ENCODE results near the gene TXN.

TXN gene

DNA sequence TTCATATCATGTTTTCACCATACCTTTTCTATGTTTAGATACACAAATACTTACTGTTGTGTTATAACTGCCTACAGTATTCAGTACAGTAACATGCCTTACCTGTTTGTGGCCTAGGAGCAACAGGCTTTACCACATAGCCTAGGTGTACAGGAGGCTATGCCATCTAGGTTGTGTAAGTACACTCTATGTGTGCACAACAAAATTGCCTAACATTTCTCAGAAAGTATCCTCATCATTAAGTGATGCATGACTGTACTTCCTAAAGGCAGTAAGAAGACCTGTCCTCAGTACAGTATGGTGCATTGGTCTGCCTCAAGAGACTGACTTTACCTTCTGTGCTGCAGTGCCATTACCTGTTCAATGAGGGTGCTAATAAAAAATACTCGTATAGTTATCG, 7.9 kb downstream of the TXN start:
- no peaks in the 10 kb centered on the region for H3K9me3 ChIP-seq (ENCODE audit: control insufficient read depth in 5 of 5, low read length in 5 of 5)
- peaks cover 0 to 5% (median 0%) of the 10 kb centered on the region in 5 donors for H3K4me1 ChIP-seq (ENCODE audit: control insufficient read depth in 5 of 5, insufficient read depth in 5 of 5, low read length in 5 of 5)
- no peak overlapping the region for H3K27ac ChIP-seq (ENCODE audit: low read depth, low read length)
- H3K36me3 ChIP-seq (ENCODE audit: control insufficient read depth in 5 of 5, insufficient read depth in 5 of 5, low read length in 5 of 5), result peaks cover 43 to 57% (median 48%) of the 10 kb centered on the region in 5 donors
- no peak overlapping the region for H3K4me3 ChIP-seq (ENCODE audit: low read depth in 1 of 5, low read length in 5 of 5)
- H3K9ac ChIP-seq (ENCODE audit: low read length in 5 of 5), result no peak overlapping the region
- H3K27me3 ChIP-seq (ENCODE audit: control insufficient read depth in 5 of 5, insufficient read depth in 4 of 5, low read length in 5 of 5), result no peaks in the 10 kb centered on the region

DNA sequence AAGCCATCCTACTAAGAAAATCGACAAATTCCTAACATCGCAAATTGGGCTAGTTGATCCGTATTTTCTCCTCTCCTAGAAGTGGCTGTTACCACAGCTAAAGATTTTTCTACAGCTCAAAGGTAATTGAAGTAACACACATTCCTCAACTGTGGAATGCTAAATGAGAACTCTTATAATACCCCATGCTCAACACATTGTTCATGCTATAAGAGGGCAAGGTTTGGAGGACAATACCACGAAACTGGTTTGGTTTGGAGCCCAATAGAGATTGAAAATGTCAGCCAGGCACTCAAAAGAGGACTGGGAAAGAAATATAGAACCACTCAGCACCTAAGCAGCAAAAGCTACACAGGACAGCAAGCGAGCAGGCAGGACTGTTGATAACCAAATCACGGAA, 10.1 kb downstream of the TXN start:
- H3K9me3 ChIP-seq (ENCODE audit: control insufficient read depth in 5 of 5, low read length in 5 of 5), result no peaks in the 10 kb centered on the region
- H3K4me1 ChIP-seq (ENCODE audit: control insufficient read depth in 5 of 5, insufficient read depth in 5 of 5, low read length in 5 of 5), result no peaks in the 10 kb centered on the region
- no peak overlapping the region for H3K4me3 ChIP-seq (ENCODE audit: low read depth in 1 of 5, low read length in 5 of 5)
- H3K9ac ChIP-seq (ENCODE audit: low read length in 5 of 5), result no peak overlapping the region
- no peaks in the 10 kb centered on the region for H3K27me3 ChIP-seq (ENCODE audit: control insufficient read depth in 5 of 5, insufficient read depth in 4 of 5, low read length in 5 of 5)
- no peak overlapping the region for H3K27ac ChIP-seq (ENCODE audit: low read depth, low read length)
- H3K36me3 ChIP-seq (ENCODE audit: control insufficient read depth in 5 of 5, insufficient read depth in 5 of 5, low read length in 5 of 5), result peaks cover 54 to 74% (median 58%) of the 10 kb centered on the region in 5 donors

GRCh38 chr9:110244616-110245015, 11.7 kb downstream of the TXN start:
- Histone ChIP-seq H3K9me3 (ENCODE audit: control insufficient read depth in 5 of 5, low read length in 5 of 5) (no peaks in the 10 kb centered on the region), H3K27ac (ENCODE audit: low read depth, low read length) (no peak overlapping the region), H3K4me3 (ENCODE audit: low read depth in 1 of 5, low read length in 5 of 5) (no peak overlapping the region), H3K4me1 (ENCODE audit: control insufficient read depth in 5 of 5, insufficient read depth in 5 of 5, low read length in 5 of 5) (no peaks in the 10 kb centered on the region), H3K36me3 (ENCODE audit: control insufficient read depth in 5 of 5, insufficient read depth in 5 of 5, low read length in 5 of 5) (peaks cover 46 to 63% (median 50%) of the 10 kb centered on the region in 5 donors), H3K9ac (ENCODE audit: low read length in 5 of 5) (no peak overlapping the region), H3K27me3 (ENCODE audit: control insufficient read depth in 5 of 5, insufficient read depth in 4 of 5, low read length in 5 of 5) (no peaks in the 10 kb centered on the region)

DNA sequence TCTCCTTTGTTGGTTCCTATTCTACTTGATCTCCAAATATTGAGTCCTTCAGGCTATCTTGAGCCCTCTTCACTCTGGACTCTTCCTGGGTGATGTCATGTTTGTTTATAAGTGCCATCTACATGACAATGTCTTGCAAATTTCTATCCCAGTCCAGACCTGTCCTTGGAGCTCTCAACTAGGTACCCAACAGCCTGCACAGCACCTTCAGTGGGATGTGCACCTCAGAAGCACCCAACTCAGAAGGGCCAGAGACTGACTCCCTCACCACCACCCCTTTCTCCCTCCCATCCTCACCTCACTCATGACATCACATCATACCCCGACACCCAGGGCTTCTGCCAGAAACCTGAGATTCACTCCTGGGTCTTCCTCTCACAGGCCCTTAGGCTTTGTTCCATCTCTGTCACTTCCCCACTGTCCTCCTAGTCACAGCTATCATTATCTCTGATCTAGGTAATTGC, 14.4 kb downstream of the TXN start:
- Histone ChIP-seq H3K27ac (ENCODE audit: low read depth, low read length) (no peak overlapping the region), H3K27me3 (ENCODE audit: control insufficient read depth in 5 of 5, insufficient read depth in 4 of 5, low read length in 5 of 5) (no peaks in the 10 kb centered on the region), H3K36me3 (ENCODE audit: control insufficient read depth in 5 of 5, insufficient read depth in 5 of 5, low read length in 5 of 5) (peaks cover 29 to 44% (median 32%) of the 10 kb centered on the region in 5 donors), H3K9me3 (ENCODE audit: control insufficient read depth in 5 of 5, low read length in 5 of 5) (no peaks in the 10 kb centered on the region), H3K9ac (ENCODE audit: low read length in 5 of 5) (no peak overlapping the region), H3K4me1 (ENCODE audit: control insufficient read depth in 5 of 5, insufficient read depth in 5 of 5, low read length in 5 of 5) (no peaks in the 10 kb centered on the region), H3K4me3 (ENCODE audit: low read depth in 1 of 5, low read length in 5 of 5) (no peak overlapping the region)

GRCh38 chr9:110241260-110241857, 14.9 kb downstream of the TXN start:
- H3K4me3 ChIP-seq (ENCODE audit: low read depth in 1 of 5, low read length in 5 of 5), result no peak overlapping the region
- H3K27ac ChIP-seq (ENCODE audit: low read depth, low read length), result no peak overlapping the region
- peaks cover 25 to 41% (median 27%) of the 10 kb centered on the region in 5 donors for H3K36me3 ChIP-seq (ENCODE audit: control insufficient read depth in 5 of 5, insufficient read depth in 5 of 5, low read length in 5 of 5)
- no peaks in the 10 kb centered on the region for H3K9me3 ChIP-seq (ENCODE audit: control insufficient read depth in 5 of 5, low read length in 5 of 5)
- no peaks in the 10 kb centered on the region for H3K27me3 ChIP-seq (ENCODE audit: control insufficient read depth in 5 of 5, insufficient read depth in 4 of 5, low read length in 5 of 5)
- no peak overlapping the region for H3K9ac ChIP-seq (ENCODE audit: low read length in 5 of 5)
- H3K4me1 ChIP-seq (ENCODE audit: control insufficient read depth in 5 of 5, insufficient read depth in 5 of 5, low read length in 5 of 5), result no peaks in the 10 kb centered on the region

DNA sequence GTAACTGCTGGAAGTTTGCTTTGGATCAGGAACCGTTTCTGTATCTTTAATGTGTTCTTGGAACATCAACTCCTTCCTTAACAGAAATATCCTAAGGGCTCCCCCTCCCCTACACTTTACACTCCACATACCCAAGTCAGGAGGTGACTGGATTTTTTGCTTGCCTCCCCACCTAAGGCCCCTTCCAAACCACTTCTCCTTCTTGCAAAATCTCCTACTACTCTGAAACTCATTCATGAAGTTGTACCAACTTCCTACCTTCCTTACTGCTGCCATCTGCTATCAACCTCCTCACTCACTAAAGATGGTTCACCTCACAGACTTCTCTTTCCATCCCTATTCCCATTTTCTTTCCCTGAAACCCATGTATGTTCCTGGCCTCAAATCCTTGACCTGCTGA, 16.1 kb downstream of the TXN start:
- Histone ChIP-seq H3K9ac (ENCODE audit: low read length in 5 of 5) (no peak overlapping the region), H3K4me3 (ENCODE audit: low read depth in 1 of 5, low read length in 5 of 5) (no peak overlapping the region), H3K36me3 (ENCODE audit: control insufficient read depth in 5 of 5, insufficient read depth in 5 of 5, low read length in 5 of 5) (peaks cover 21 to 34% (median 22%) of the 10 kb centered on the region in 5 donors), H3K4me1 (ENCODE audit: control insufficient read depth in 5 of 5, insufficient read depth in 5 of 5, low read length in 5 of 5) (no peaks in the 10 kb centered on the region), H3K27me3 (ENCODE audit: control insufficient read depth in 5 of 5, insufficient read depth in 4 of 5, low read length in 5 of 5) (no peaks in the 10 kb centered on the region), H3K27ac (ENCODE audit: low read depth, low read length) (no peak overlapping the region), H3K9me3 (ENCODE audit: control insufficient read depth in 5 of 5, low read length in 5 of 5) (peaks cover 0 to 3% (median 0%) of the 10 kb centered on the region in 5 donors)

GRCh38 chr9:110228321-110228720, 28.0 kb downstream of the TXN start:
- no peaks in the 10 kb centered on the region for H3K9me3 ChIP-seq (ENCODE audit: control insufficient read depth in 5 of 5, low read length in 5 of 5)
- no peak overlapping the region for H3K27ac ChIP-seq (ENCODE audit: low read depth, low read length)
- H3K27me3 ChIP-seq (ENCODE audit: control insufficient read depth in 5 of 5, insufficient read depth in 4 of 5, low read length in 5 of 5), result no peaks in the 10 kb centered on the region
- H3K36me3 ChIP-seq (ENCODE audit: control insufficient read depth in 5 of 5, insufficient read depth in 5 of 5, low read length in 5 of 5), result no peaks in the 10 kb centered on the region
- H3K4me1 ChIP-seq (ENCODE audit: control insufficient read depth in 5 of 5, insufficient read depth in 5 of 5, low read length in 5 of 5), result no peaks in the 10 kb centered on the region
- H3K4me3 ChIP-seq (ENCODE audit: low read depth in 1 of 5, low read length in 5 of 5), result no peak overlapping the region
- no peak overlapping the region for H3K9ac ChIP-seq (ENCODE audit: low read length in 5 of 5)

DNA sequence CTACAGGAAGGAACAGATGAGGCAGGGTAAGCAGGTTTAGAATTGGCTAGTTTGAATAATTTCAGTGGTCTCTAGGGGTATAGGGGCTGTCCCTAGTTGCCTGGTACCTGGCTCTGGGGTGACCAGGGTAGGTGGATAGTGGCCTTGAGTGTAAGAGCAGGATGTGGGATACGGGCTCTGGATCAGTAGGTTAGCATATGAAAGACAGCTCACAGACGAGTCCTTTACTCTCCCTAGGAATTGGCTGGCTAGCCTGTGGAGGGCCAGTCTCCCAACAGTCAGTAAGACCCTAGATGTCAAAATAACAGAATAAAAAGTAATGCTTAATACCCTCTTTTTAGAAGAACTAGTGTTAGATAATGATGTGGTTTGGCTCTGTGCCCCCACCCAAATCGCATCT, 31.7 kb downstream of the TXN start:
- no peaks in the 10 kb centered on the region for H3K36me3 ChIP-seq (ENCODE audit: control insufficient read depth in 5 of 5, insufficient read depth in 5 of 5, low read length in 5 of 5)
- no peak overlapping the region for H3K9ac ChIP-seq (ENCODE audit: low read length in 5 of 5)
- H3K27ac ChIP-seq (ENCODE audit: low read depth, low read length), result no peak overlapping the region
- H3K9me3 ChIP-seq (ENCODE audit: control insufficient read depth in 5 of 5, low read length in 5 of 5), result no peaks in the 10 kb centered on the region
- H3K4me3 ChIP-seq (ENCODE audit: low read depth in 1 of 5, low read length in 5 of 5), result no peak overlapping the region
- no peaks in the 10 kb centered on the region for H3K27me3 ChIP-seq (ENCODE audit: control insufficient read depth in 5 of 5, insufficient read depth in 4 of 5, low read length in 5 of 5)
- no peaks in the 10 kb centered on the region for H3K4me1 ChIP-seq (ENCODE audit: control insufficient read depth in 5 of 5, insufficient read depth in 5 of 5, low read length in 5 of 5)

- no peak overlapping the region for H3K4me3 ChIP-seq (ENCODE audit: low read depth in 1 of 5, low read length in 5 of 5)
- H3K27me3 ChIP-seq (ENCODE audit: control insufficient read depth in 5 of 5, insufficient read depth in 4 of 5, low read length in 5 of 5), result no peaks in the 10 kb centered on the region
- H3K4me1 ChIP-seq (ENCODE audit: control insufficient read depth in 5 of 5, insufficient read depth in 5 of 5, low read length in 5 of 5), result peaks cover 0 to 14% (median 2%) of the 10 kb centered on the region in 5 donors
- no peak overlapping the region for H3K9ac ChIP-seq (ENCODE audit: low read length in 5 of 5)
- H3K27ac ChIP-seq (ENCODE audit: low read depth, low read length), result no peak overlapping the region
- no peaks in the 10 kb centered on the region for H3K36me3 ChIP-seq (ENCODE audit: control insufficient read depth in 5 of 5, insufficient read depth in 5 of 5, low read length in 5 of 5)
- H3K9me3 ChIP-seq (ENCODE audit: control insufficient read depth in 5 of 5, low read length in 5 of 5), result no peaks in the 10 kb centered on the region
Measured at GRCh38 chr9:110220809-110221208, 35.5 kb downstream of the TXN start.

- Histone ChIP-seq H3K4me1 (ENCODE audit: control insufficient read depth in 5 of 5, insufficient read depth in 5 of 5, low read length in 5 of 5) (peaks cover 0 to 14% (median 2%) of the 10 kb centered on the region in 5 donors), H3K9ac (ENCODE audit: low read length in 5 of 5) (no peak overlapping the region), H3K27ac (ENCODE audit: low read depth, low read length) (no peak overlapping the region), H3K27me3 (ENCODE audit: control insufficient read depth in 5 of 5, insufficient read depth in 4 of 5, low read length in 5 of 5) (no peaks in the 10 kb centered on the region), H3K36me3 (ENCODE audit: control insufficient read depth in 5 of 5, insufficient read depth in 5 of 5, low read length in 5 of 5) (no peaks in the 10 kb centered on the region), H3K4me3 (ENCODE audit: low read depth in 1 of 5, low read length in 5 of 5) (no peak overlapping the region), H3K9me3 (ENCODE audit: control insufficient read depth in 5 of 5, low read length in 5 of 5) (no peaks in the 10 kb centered on the region)
Measured at GRCh38 chr9:110217656-110218099, 38.6 kb downstream of the TXN start.

Data from subcutaneous abdominal adipose tissue (tissue), 5 donors.